ENCODE measurements around the gene RASGRP1. TPM values are rescaled to one million over a fixed set of nuclear protein-coding genes. Genes with fewer than 3 reads are reported as not detected.

Gene RASGRP1
- total RNA-seq, 2 donors from 2014 or later: 1.6 to 2.6 TPM

DNA sequence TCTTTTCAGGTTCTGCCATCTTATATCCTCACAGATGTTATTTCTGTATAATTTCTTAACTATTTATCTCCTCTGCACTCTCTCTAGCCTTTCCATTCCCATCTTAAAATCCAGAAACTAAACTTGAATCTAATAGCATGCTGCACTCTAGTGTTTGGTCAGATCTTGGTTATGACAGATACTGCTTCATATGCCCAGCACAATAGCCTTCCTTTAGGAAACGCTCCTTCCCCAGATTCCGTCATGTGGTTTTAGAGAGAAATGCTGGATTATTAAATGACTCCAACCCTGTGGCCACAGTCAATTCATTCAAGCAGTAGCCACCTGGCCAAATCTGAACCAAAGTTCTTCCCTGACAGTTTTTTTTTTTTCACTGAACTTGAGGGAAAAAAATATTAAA, 19.4 kb downstream of the RASGRP1 start:
- Histone ChIP-seq H3K27me3 (replicated peaks; ENCODE audit: insufficient read depth) (no peaks in the 10 kb centered on the region), H3K27ac (no peak overlapping the region), H3K4me3 (no peak overlapping the region), H3K9me3 (no peaks in the 10 kb centered on the region), H3K36me3 (no peaks in the 10 kb centered on the region), H3K4me1 (ENCODE audit: control insufficient read depth in 1 of 2, low read depth in 2 of 2) (no peaks in the 10 kb centered on the region)
- DNase-seq (ENCODE audit: low spot score) (no peak), ATAC-seq (ENCODE audit: insufficient number of reproducible peaks, low FRiP score, low read depth) (no peak)
- TF ChIP-seq, protein P1, sequence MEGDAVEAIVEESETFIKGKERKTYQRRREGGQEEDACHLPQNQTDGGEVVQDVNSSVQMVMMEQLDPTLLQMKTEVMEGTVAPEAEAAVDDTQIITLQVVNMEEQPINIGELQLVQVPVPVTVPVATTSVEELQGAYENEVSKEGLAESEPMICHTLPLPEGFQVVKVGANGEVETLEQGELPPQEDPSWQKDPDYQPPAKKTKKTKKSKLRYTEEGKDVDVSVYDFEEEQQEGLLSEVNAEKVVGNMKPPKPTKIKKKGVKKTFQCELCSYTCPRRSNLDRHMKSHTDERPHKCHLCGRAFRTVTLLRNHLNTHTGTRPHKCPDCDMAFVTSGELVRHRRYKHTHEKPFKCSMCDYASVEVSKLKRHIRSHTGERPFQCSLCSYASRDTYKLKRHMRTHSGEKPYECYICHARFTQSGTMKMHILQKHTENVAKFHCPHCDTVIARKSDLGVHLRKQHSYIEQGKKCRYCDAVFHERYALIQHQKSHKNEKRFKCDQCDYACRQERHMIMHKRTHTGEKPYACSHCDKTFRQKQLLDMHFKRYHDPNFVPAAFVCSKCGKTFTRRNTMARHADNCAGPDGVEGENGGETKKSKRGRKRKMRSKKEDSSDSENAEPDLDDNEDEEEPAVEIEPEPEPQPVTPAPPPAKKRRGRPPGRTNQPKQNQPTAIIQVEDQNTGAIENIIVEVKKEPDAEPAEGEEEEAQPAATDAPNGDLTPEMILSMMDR (IDR thresholded peaks at IDR 0.05): no peak

GRCh38 chr15:38541026-38541425, 23.6 kb downstream of the RASGRP1 start:
- no peak overlapping the region for H3K27ac ChIP-seq
- no peaks in the 10 kb centered on the region for H3K27me3 ChIP-seq (replicated peaks; ENCODE audit: insufficient read depth)
- H3K4me3 ChIP-seq: no peak overlapping the region
- H3K9me3 ChIP-seq: no peaks in the 10 kb centered on the region
- DNase-seq (ENCODE audit: low spot score) (no peak), ATAC-seq (ENCODE audit: insufficient number of reproducible peaks, low FRiP score, low read depth) (no peak)
- TF ChIP-seq, protein P1 (IDR thresholded peaks at IDR 0.05): no peak
- H3K36me3 ChIP-seq: no peaks in the 10 kb centered on the region
- H3K4me1 ChIP-seq (ENCODE audit: control insufficient read depth in 1 of 2, low read depth in 2 of 2): peaks cover 4 to 5% of the 10 kb centered on the region in 2 donors

- Histone ChIP-seq H3K4me3 (no peak overlapping the region), H3K36me3 (no peaks in the 10 kb centered on the region), H3K27me3 (replicated peaks; ENCODE audit: insufficient read depth) (no peaks in the 10 kb centered on the region), H3K27ac (no peak overlapping the region), H3K9me3 (no peaks in the 10 kb centered on the region), H3K4me1 (ENCODE audit: control insufficient read depth in 1 of 2, low read depth in 2 of 2) (peaks cover 4 to 10% of the 10 kb centered on the region in 2 donors)
- no peak for DNase-seq (ENCODE audit: low spot score)
- TF ChIP-seq, protein P1 (IDR thresholded peaks at IDR 0.05): no peak
- no peak for ATAC-seq (ENCODE audit: insufficient number of reproducible peaks, low FRiP score, low read depth)
These were observed 24.1 kb downstream of the RASGRP1 start for GRCh38 chr15:38540510-38540909.

DNA sequence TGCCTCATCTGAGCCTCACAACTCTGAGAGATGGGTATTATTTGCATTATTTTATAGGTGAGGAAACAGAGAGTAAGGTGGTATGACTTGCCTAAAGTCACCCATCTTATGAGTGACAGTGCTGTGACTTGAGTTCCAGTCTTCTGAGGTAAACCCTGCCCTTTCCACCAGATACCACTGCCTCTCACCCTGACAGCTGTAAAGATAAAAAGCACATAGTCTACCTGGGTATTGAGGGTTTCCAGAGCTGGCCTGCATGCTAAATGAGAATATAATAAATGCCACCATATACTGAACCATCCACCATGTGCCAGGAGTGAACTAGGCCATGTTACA, 25.6 kb downstream of the RASGRP1 start:
- Histone ChIP-seq H3K9me3 (no peaks in the 10 kb centered on the region), H3K4me3 (no peak overlapping the region), H3K27ac (no peak overlapping the region), H3K4me1 (ENCODE audit: control insufficient read depth in 1 of 2, low read depth in 2 of 2) (peaks cover 4 to 12% of the 10 kb centered on the region in 2 donors), H3K27me3 (replicated peaks; ENCODE audit: insufficient read depth) (no peaks in the 10 kb centered on the region), H3K36me3 (no peaks in the 10 kb centered on the region)
- no peak for ATAC-seq (ENCODE audit: insufficient number of reproducible peaks, low FRiP score, low read depth)
- no peak for DNase-seq (ENCODE audit: low spot score)
- TF ChIP-seq, protein P1 (IDR thresholded peaks at IDR 0.05): no peak

DNA sequence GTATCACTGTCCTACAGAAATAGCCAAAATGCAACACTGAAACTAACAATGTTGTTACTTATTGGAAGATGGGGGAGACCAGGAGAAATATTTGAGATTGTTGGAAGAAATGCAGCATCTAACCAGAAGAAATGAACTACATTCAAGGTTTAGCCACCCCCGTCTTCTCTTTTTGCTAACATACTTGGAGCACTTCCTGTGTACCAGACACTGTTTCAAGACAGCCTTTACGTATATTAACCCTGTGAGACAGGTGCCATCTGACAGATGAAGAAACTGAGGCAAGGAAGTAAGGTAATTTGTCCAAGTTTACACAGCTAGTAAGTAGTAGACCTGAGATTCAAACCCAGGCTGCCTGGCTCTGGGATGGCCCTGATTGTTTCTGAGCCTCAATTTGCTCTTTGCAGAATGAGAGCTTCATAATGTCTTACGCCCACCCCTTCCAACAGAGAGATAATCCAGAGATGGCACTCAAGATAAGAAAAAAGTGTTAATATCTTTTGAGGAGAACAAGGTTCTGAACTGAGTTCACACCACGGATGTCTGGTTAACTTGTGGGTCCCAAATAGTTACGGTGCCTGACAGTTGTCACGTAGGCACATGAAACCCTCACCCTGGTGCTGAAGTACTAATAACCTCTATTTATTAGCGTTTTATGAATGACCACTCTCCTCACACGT, 26.1 kb downstream of the RASGRP1 start:
- no peaks in the 10 kb centered on the region for H3K9me3 ChIP-seq
- no peak overlapping the region for H3K27ac ChIP-seq
- DNase-seq (ENCODE audit: low spot score): no peak
- no peaks in the 10 kb centered on the region for H3K36me3 ChIP-seq
- no peak for ATAC-seq (ENCODE audit: insufficient number of reproducible peaks, low FRiP score, low read depth)
- H3K27me3 ChIP-seq (replicated peaks; ENCODE audit: insufficient read depth): no peaks in the 10 kb centered on the region
- TF ChIP-seq, protein P1 (IDR thresholded peaks at IDR 0.05): no peak
- H3K4me3 ChIP-seq: no peak overlapping the region
- peaks cover 4 to 12% of the 10 kb centered on the region in 2 donors for H3K4me1 ChIP-seq (ENCODE audit: control insufficient read depth in 1 of 2, low read depth in 2 of 2)
